HCT116 (cell line): ENCODE data around the gene TPX2. TPM values are rescaled to one million over a fixed set of nuclear protein-coding genes. Genes with fewer than 3 reads are reported as not detected.

Source experiments
- ATAC-seq: fragments of 200-7000 bp; cut with Tn5 transposase; 2 replicates; pipeline ENCODE4 v1.9.1; 2020; ENCODE audit warnings: mild to moderate bottlenecking, moderate library complexity
- Bru-seq: library from RNA; stranded (reverse); fragments of 400-500 nt; gene quantifications from one replicate; lab custom pipeline; 2021; lab: Mats Ljungman, UMichigan
- BruChase-seq, 2 experiments: library from RNA; stranded (reverse); fragments of 400-500 nt; gene quantifications; one replicate each; lab custom pipeline; 2021; lab: Mats Ljungman, UMichigan
- BruUV-seq: library from RNA; stranded (reverse); fragments of 400-500 nt; replicated peaks from 2 replicates; lab custom pipeline; 2021; lab: Mats Ljungman, UMichigan
- CTCF ChIA-PET: fragments of 300-600 bp; sonication (Branson Sonifier 250); formaldehyde crosslinking; loops from one replicate; lab custom pipeline; 2021; ENCODE audit warnings: antibody characterized with exemption; lab: Charles Lee
- POLR2A ChIA-PET: fragments of 300-600, 350-600 bp; sonication (Branson Sonifier 250); formaldehyde crosslinking; loops from one replicate; lab custom pipeline; 2021; ENCODE audit warnings: antibody characterized with exemption; lab: Charles Lee
- RAD21 ChIA-PET, 2 experiments: fragments of 300-600 bp; sonication (Branson Sonifier 250); formaldehyde crosslinking; loops; one replicate each; lab custom pipeline; 2023; ENCODE audit warnings: low total read pairs in 2 of 2; ENCODE audit not compliant: uncharacterized antibody in 2 of 2, unreplicated experiment in 2 of 2, low non-redundant PET in 1 of 2; lab: Charles Lee
- DNase-seq: peaks from one replicate; pipeline ENCODE4 v3.0.0-alpha.2; 2010; ENCODE audit warnings: low read depth, low spot score
- H2AFZ ChIP-seq: fragments of 200-600 bp; shearing (Covaris generic), sonication (generic); 2 replicates; pipeline ENCODE4 v1.6.1; 2017; ENCODE audit warnings: low read depth, mixed run types, mixed read lengths, antibody characterized with exemption, low read length; ENCODE audit not compliant: poor library complexity, severe bottlenecking
- H3K27ac ChIP-seq: 2 replicates; pipeline ENCODE4 v1.5.1; 2012; ENCODE audit warnings: low read depth, low read length
- H3K27me3 ChIP-seq: fragments of 200-600 bp; sonication (generic); 2 replicates; pipeline ENCODE4 v1.6.1; 2016; ENCODE audit warnings: mixed run types, low read length, mixed read lengths; ENCODE audit not compliant: insufficient read depth
- H3K36me3 ChIP-seq, 2 experiments: fragments of 200-500 bp in 1 of 2; fragments of 200-600 bp in 1 of 2; sonication (Bioruptor generic) in 1 of 2; sonication (generic) in 1 of 2; 2 replicates each; pipeline versions ENCODE4 v1.5.1 to v1.6.1; 2014 to 2016; ENCODE audit warnings: low read length in 2 of 2, inconsistent platforms in 1 of 2, mixed read lengths in 1 of 2, mixed run types in 1 of 2; ENCODE audit not compliant: insufficient read depth in 2 of 2, control insufficient read depth in 1 of 2
- H3K4me1 ChIP-seq, 2 experiments: fragments of 200-600 bp in 1 of 2; sonication (generic) in 1 of 2; 2 replicates each; pipeline versions ENCODE4 v1.5.1 to v1.6.1; 2012 to 2017; ENCODE audit warnings: low read length in 2 of 2, inconsistent platforms in 1 of 2, mild to moderate bottlenecking in 1 of 2, mixed read lengths in 1 of 2, mixed run types in 1 of 2, moderate library complexity in 1 of 2; ENCODE audit not compliant: insufficient read depth in 2 of 2, control insufficient read depth in 1 of 2
- H3K4me2 ChIP-seq: fragments of 200-600 bp; sonication (generic); 2 replicates; pipeline ENCODE4 v1.6.1; 2017; ENCODE audit warnings: mixed run types, low read length, mixed read lengths
- H3K4me3 ChIP-seq, 2 experiments: fragments of 200-600 bp in 1 of 2; sonication (generic) in 1 of 2; replicated peaks in 1 of 2; 2 replicates each; pipeline ENCODE4 v1.5.1; 2011 to 2016; ENCODE audit warnings: low read length in 2 of 2, control low read depth in 1 of 2, low read depth in 1 of 2, mild to moderate bottlenecking in 1 of 2, mixed read lengths in 1 of 2, mixed run types in 1 of 2
- H3K79me2 ChIP-seq: fragments of 200-600 bp; sonication (generic); 2 replicates; pipeline ENCODE4 v1.6.1; 2017; ENCODE audit warnings: mild to moderate bottlenecking, mixed run types, low read length, moderate library complexity, mixed read lengths; ENCODE audit not compliant: insufficient read depth
- H3K9ac ChIP-seq: fragments of 200-600 bp; sonication (generic); 2 replicates; pipeline ENCODE4 v1.6.1; 2016; ENCODE audit warnings: low read length, mixed read lengths
- H3K9me2 ChIP-seq: fragments of 200-600 bp; sonication (generic), shearing (Covaris generic); 2 replicates; pipeline ENCODE4 v1.6.1; 2017; ENCODE audit warnings: mixed run types, mild to moderate bottlenecking, moderate library complexity; ENCODE audit not compliant: insufficient read depth
- H3K9me3 ChIP-seq, 2 experiments: fragments of 200-500 bp in 1 of 2; fragments of 200-600 bp in 1 of 2; sonication (Bioruptor generic) in 1 of 2; sonication (generic) in 1 of 2; 2 replicates each; pipeline ENCODE4 v1.6.1; 2014 to 2017; ENCODE audit warnings: low read length in 2 of 2, mixed read lengths in 2 of 2, inconsistent platforms in 1 of 2, low read depth in 1 of 2, mild to moderate bottlenecking in 1 of 2, mixed run types in 1 of 2, moderate library complexity in 1 of 2; ENCODE audit not compliant: control insufficient read depth in 1 of 2, insufficient read depth in 1 of 2
- H4K20me1 ChIP-seq: fragments of 200-600 bp; sonication (generic), shearing (Covaris generic); 2 replicates; pipeline ENCODE4 v1.6.1; 2017; ENCODE audit warnings: mixed run types, mild to moderate bottlenecking, moderate library complexity; ENCODE audit not compliant: insufficient read depth
- ATF3 ChIP-seq: IDR thresholded peaks from 2 replicates; pipeline ENCODE4 v1.6.1; 2012
- CTCF ChIP-seq, 3 experiments: fragments of 200-600 bp in 1 of 3; sonication (generic) in 1 of 3; IDR thresholded peaks in 2 of 3; conservative IDR thresholded peaks in 1 of 3; 2 replicates each; pipeline ENCODE4 v1.5.1; 2012 to 2017; ENCODE audit warnings: low read depth in 2 of 3, low read length in 2 of 3, antibody characterized with exemption in 1 of 3, borderline replicate concordance in 1 of 3, control low read depth in 1 of 3, mild to moderate bottlenecking in 1 of 3, mixed read lengths in 1 of 3, mixed run types in 1 of 3, moderate library complexity in 1 of 3; ENCODE audit not compliant: insufficient read depth in 1 of 3
- EGR1 ChIP-seq: IDR thresholded peaks from 2 replicates; pipeline ENCODE4 v1.6.1; 2012; ENCODE audit warnings: low read depth
- ELF1 ChIP-seq: IDR thresholded peaks from 2 replicates; pipeline ENCODE4 v1.6.1; 2012; ENCODE audit warnings: low read depth, borderline replicate concordance
- FOSL1 ChIP-seq: IDR thresholded peaks from 2 replicates; pipeline ENCODE4 v1.6.1; 2012; ENCODE audit warnings: low read depth
- JUND ChIP-seq: IDR thresholded peaks from 2 replicates; pipeline ENCODE4 v1.6.1; 2012
- MAX ChIP-seq: IDR thresholded peaks from 2 replicates; pipeline ENCODE4 v1.6.1; 2012
- POLR2A ChIP-seq: IDR thresholded peaks from 2 replicates; pipeline ENCODE4 v1.7.0; 2011; ENCODE audit warnings: borderline replicate concordance; ENCODE audit not compliant: insufficient read depth, insufficient read length; ENCODE audit errors: extremely low read depth
- POLR2AphosphoS5 ChIP-seq: IDR thresholded peaks from 2 replicates; pipeline ENCODE4 v1.6.1; 2011; ENCODE audit warnings: mild to moderate bottlenecking, low read depth, low read length, moderate library complexity
- RAD21 ChIP-seq: IDR thresholded peaks from 2 replicates; pipeline ENCODE4 v1.6.1; 2012; ENCODE audit warnings: low read depth, mild to moderate bottlenecking
- REST ChIP-seq: IDR thresholded peaks from 2 replicates; pipeline ENCODE4 v1.6.1; 2012; ENCODE audit warnings: low read depth
- SIN3A ChIP-seq: IDR thresholded peaks from 2 replicates; pipeline ENCODE4 v1.6.1; 2012; ENCODE audit warnings: low read depth
- SP1 ChIP-seq: IDR thresholded peaks from 2 replicates; pipeline ENCODE4 v1.6.1; 2012; ENCODE audit warnings: low read depth
- SRF ChIP-seq: IDR thresholded peaks from 2 replicates; pipeline ENCODE4 v1.6.1; 2012; ENCODE audit warnings: low read depth
- TCF7L2 ChIP-seq: IDR thresholded peaks from 2 replicates; pipeline ENCODE4 v1.7.0; 2011; ENCODE audit warnings: borderline replicate concordance, inconsistent platforms; ENCODE audit not compliant: insufficient read depth, insufficient read length; ENCODE audit errors: extremely low read depth
- YY1 ChIP-seq: IDR thresholded peaks from 2 replicates; pipeline ENCODE4 v1.6.1; 2011; ENCODE audit warnings: low read length, low read depth, moderate library complexity, mild to moderate bottlenecking; ENCODE audit not compliant: insufficient replicate concordance; ENCODE audit errors: extremely low read depth
- ZFX ChIP-seq: fragments of 450-650 bp; IDR thresholded peaks from 2 replicates; pipeline ENCODE4 v1.6.1; 2017
- intact Hi-C: fragments of 100-400 bp; cut with micrococcal nuclease; formaldehyde crosslinking; loops from 2 replicates; pipeline ENCODE4 v1.10.0; 2022
- long read RNA-seq: library from polyadenylated mRNA; unstranded; transcript quantifications from one replicate; pipeline ENCODE4 v2.0.0, GENCODE V29; 2021; ENCODE audit not compliant: unreplicated experiment
- polyA plus RNA-seq: library from polyadenylated mRNA; unstranded; fragments of >200 nt; gene quantifications from 2 replicates; pipeline ENCODE4 v1.2.1, GENCODE V29; 2012; ENCODE audit warnings: missing spikeins
- total RNA-seq: library from RNA; stranded (reverse); gene quantifications from one replicate; pipeline ENCODE4 v1.2.1, GENCODE V29; 2021; ENCODE audit not compliant: unreplicated experiment

The TPX2 gene
- total RNA-seq = 163 TPM
- 94.9 and 129 TPM in 2 replicates for polyA plus RNA-seq
- Bru-seq, nascent RNA = percentile 93 among the genes with signal in this experiment
- BruChase-seq, experiment 1, labeled RNA remaining after a 6-hour chase = percentile 92 among the genes with signal in this experiment
- percentile 89 among the genes with signal in this experiment for BruChase-seq, experiment 2, labeled RNA remaining after a 2-hour chase
- long read RNA-seq, transcript TPX2-201 (18 exons, 3,497 nt) = major isoform, 127 of 254 reads
- long read RNA-seq, partial matches to known transcripts = 77 of 254 reads
- long read RNA-seq, other reads (novel, unspliced or antisense) = 50 of 254 reads

- CTCF ChIA-PET = interaction anchor here (0.6 to 1.4 kb wide), 5 partner anchors 8 to 235 kb away, joined by 3 to 16 read pairs (median 4); no protein-coding TSS in a partner anchor
- DNase-seq (peak; percentile 93), ATAC-seq (peak; percentile 97)
- H2AFZ ChIP-seq = peak within 1 kb of the TSS; percentile 32
- no peaks in the 10 kb centered on the region for H3K9me2 ChIP-seq
- H4K20me1 ChIP-seq = no peaks in the 10 kb centered on the region
- H3K27me3 ChIP-seq = no peaks in the 10 kb centered on the region
- H3K9ac ChIP-seq = peak within 1 kb of the TSS; percentile 90
- intact Hi-C loops = no loop called here
- H3K9me3 ChIP-seq = no peaks in the 10 kb centered on the region
- H3K27ac ChIP-seq = peak within 1 kb of the TSS; percentile 85
- BruUV-seq = no TSS peak
- peak within 1 kb of the TSS; percentile 90 for H3K4me2 ChIP-seq
- POLR2A ChIA-PET = interaction anchor here (0.6 to 2.0 kb wide), 7 partner anchors 9 to 152 kb away, joined by 3 to 19 read pairs (median 4); partner anchors contain the start of gene BCL2L1
- H3K4me3 ChIP-seq = peak within 1 kb of the TSS; percentile 74 to 86
- RAD21 ChIA-PET = interaction anchor here in 1 of 2 experiments (0.8 kb wide), 1 partner anchor 15 kb away, joined by 3 read pairs; no protein-coding TSS in a partner anchor
- peaks cover 58% of the 10 kb centered on the region for H3K79me2 ChIP-seq
- peaks cover 5 to 12% of the 10 kb centered on the region in 2 experiments; a peak in 3 of 4 replicates for H3K36me3 ChIP-seq
- H3K4me1 ChIP-seq = peaks cover 13 to 28% of the 10 kb centered on the region in 2 experiments; a peak in 3 of 4 replicates
- peak; percentile 95 for TF ChIP-seq SP1
- TF ChIP-seq MAX = peak; percentile 64; the same call in 1 of the 2 replicates
- TF ChIP-seq REST = no peak
- TF ChIP-seq ATF3 = no peak
- no peak for TF ChIP-seq EGR1
- no peak for TF ChIP-seq SRF
- peak; percentile 71; the same call in 1 of the 2 replicates for TF ChIP-seq ELF1
- TF ChIP-seq TCF7L2 = peak; percentile 29
- no peak for TF ChIP-seq RAD21
- peak; percentile 73; the same call in 1 of the 2 replicates for TF ChIP-seq ZFX
- no peak for TF ChIP-seq FOSL1
- peak; percentile 89 for TF ChIP-seq POLR2AphosphoS5
- TF ChIP-seq YY1 = peak; percentile 49
- peak; percentile 94 for TF ChIP-seq POLR2A
- TF ChIP-seq SIN3A = peak; percentile 92
- TF ChIP-seq JUND = no peak
- 0 out of 6 replicates have a peak, but pooled peaks of 1 of the 3 experiments have one; percentile 10 for TF ChIP-seq CTCF (IDR thresholded peaks at IDR 0.05 in 2 of 3, conservative IDR thresholded peaks at IDR 0.05 in 1 of 3; ENCODE audit: borderline replicate concordance in 1 of 3, insufficient read depth in 1 of 3, low read depth in 2 of 3, low read length in 2 of 3)
These were observed at the start of gene TPX2 for GRCh38 chr20:31738729-31739549. TSS of gene TPX2 (plus strand) at chr20:31739290. CDS start at chr20:31757477, 18,187 bp downstream.
